Measurements from ENCODE around the gene DYSF.

Gene DYSF

DNA sequence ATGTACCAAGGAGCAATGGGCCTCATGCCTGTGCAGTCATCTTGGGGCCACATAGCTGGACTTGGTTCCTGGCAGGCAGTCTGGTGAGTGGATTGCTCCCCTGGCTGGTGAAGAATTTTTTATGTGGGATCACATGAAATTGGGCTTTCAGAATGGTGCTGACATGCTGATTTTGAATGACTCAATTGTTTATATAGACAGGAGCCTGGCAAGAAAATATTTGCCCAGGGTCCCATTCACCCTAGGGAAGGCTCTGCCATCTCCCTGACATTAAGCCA, 266.9 kb downstream of the DYSF start:
- TF ChIP-seq TAF1 (IDR thresholded peaks at IDR 0.05; ENCODE audit: borderline replicate concordance, insufficient read depth, low read length) (no peak), POLR2AphosphoS5 (IDR thresholded peaks at IDR 0.05; ENCODE audit: low read depth, low read length) (no peak), REST (IDR thresholded peaks at IDR 0.05; ENCODE audit: insufficient read depth in 1 of 2, low read depth in 2 of 2, low read length in 2 of 2) (no peak), FOXP2 (optimal IDR thresholded peaks at IDR 0.05; ENCODE audit: borderline replicate concordance, extremely low read depth, extremely low read length, insufficient read depth) (no peak), SIN3A (IDR thresholded peaks at IDR 0.05; ENCODE audit: borderline replicate concordance, insufficient read depth, low read length) (no peak)

GRCh38 chr2:71720596-71721361, 267.4 kb downstream of the DYSF start:
- TF ChIP-seq FOXP2 (optimal IDR thresholded peaks at IDR 0.05; ENCODE audit: borderline replicate concordance, extremely low read depth, extremely low read length, insufficient read depth) (no peak), SIN3A (IDR thresholded peaks at IDR 0.05; ENCODE audit: borderline replicate concordance, insufficient read depth, low read length) (no peak), REST (IDR thresholded peaks at IDR 0.05; ENCODE audit: insufficient read depth in 1 of 2, low read depth in 2 of 2, low read length in 2 of 2) (no peak), TAF1 (IDR thresholded peaks at IDR 0.05; ENCODE audit: borderline replicate concordance, insufficient read depth, low read length) (no peak), POLR2AphosphoS5 (IDR thresholded peaks at IDR 0.05; ENCODE audit: low read depth, low read length) (no peak)

- TF ChIP-seq SIN3A (IDR thresholded peaks at IDR 0.05; ENCODE audit: borderline replicate concordance, insufficient read depth, low read length) (no peak), POLR2AphosphoS5 (IDR thresholded peaks at IDR 0.05; ENCODE audit: low read depth, low read length) (no peak), FOXP2 (optimal IDR thresholded peaks at IDR 0.05; ENCODE audit: borderline replicate concordance, extremely low read depth, extremely low read length, insufficient read depth) (no peak), TAF1 (IDR thresholded peaks at IDR 0.05; ENCODE audit: borderline replicate concordance, insufficient read depth, low read length) (no peak), REST (IDR thresholded peaks at IDR 0.05; ENCODE audit: insufficient read depth in 1 of 2, low read depth in 2 of 2, low read length in 2 of 2) (no peak)
Measured at GRCh38 chr2:71721362-71721665, 268.0 kb downstream of the DYSF start.

DNA sequence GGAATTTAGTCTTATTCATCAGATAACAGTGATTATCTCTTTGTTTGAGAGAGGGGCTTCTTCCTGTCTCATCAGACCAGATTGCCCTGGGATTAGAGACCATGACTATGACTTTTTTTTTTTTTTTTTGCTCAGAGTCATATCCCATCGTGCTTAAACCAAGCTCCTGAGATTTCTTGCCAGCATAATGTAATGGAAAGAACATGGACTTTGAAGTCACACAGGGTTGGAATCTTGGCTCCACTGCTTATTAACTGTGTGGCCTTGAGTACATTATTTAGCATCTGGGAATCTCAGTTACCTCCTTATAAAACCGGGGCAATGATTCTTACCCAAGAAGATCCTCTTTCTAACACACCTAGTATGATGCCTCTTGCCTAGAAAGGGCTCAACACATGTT, 268.3 kb downstream of the DYSF start:
- TF ChIP-seq REST (IDR thresholded peaks at IDR 0.05; ENCODE audit: insufficient read depth in 1 of 2, low read depth in 2 of 2, low read length in 2 of 2): no peak
- no peak for TF ChIP-seq TAF1 (IDR thresholded peaks at IDR 0.05; ENCODE audit: borderline replicate concordance, insufficient read depth, low read length)
- no peak for TF ChIP-seq FOXP2 (optimal IDR thresholded peaks at IDR 0.05; ENCODE audit: borderline replicate concordance, extremely low read depth, extremely low read length, insufficient read depth)
- no peak for TF ChIP-seq POLR2AphosphoS5 (IDR thresholded peaks at IDR 0.05; ENCODE audit: low read depth, low read length)
- TF ChIP-seq SIN3A (IDR thresholded peaks at IDR 0.05; ENCODE audit: borderline replicate concordance, insufficient read depth, low read length): no peak

DNA sequence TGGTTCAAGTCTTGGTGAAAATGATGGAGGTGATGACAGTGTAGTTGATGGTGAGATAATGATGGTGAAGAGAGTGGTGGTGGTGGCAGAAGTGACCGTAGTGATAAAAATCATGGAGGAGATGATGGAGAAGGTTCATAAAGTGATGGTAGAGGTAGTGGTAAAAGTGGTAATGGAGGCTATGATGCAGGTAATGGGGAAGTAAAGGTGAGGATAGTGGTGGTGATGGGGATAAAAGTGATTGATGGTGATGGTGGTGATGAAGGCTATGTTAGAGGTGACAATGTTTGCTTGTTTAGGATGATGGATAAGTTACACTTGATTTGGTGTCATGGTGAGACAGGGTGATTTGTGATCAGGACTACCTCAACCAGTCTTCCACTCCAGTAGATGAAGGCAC, 268.9 kb downstream of the DYSF start:
- TF ChIP-seq FOXP2 (optimal IDR thresholded peaks at IDR 0.05; ENCODE audit: borderline replicate concordance, extremely low read depth, extremely low read length, insufficient read depth) (no peak), TAF1 (IDR thresholded peaks at IDR 0.05; ENCODE audit: borderline replicate concordance, insufficient read depth, low read length) (no peak), POLR2AphosphoS5 (IDR thresholded peaks at IDR 0.05; ENCODE audit: low read depth, low read length) (no peak), REST (IDR thresholded peaks at IDR 0.05; ENCODE audit: insufficient read depth in 1 of 2, low read depth in 2 of 2, low read length in 2 of 2) (no peak), SIN3A (IDR thresholded peaks at IDR 0.05; ENCODE audit: borderline replicate concordance, insufficient read depth, low read length) (no peak)

Data from PFSK-1 (cell line).